Measurements from ENCODE around the gene U2AF2.

The U2AF2 gene

GRCh38 chr19:55637534-55637933 is 17.3 kb upstream of the U2AF2 start:
- no peak overlapping the region; a peak in 1 of 22 replicates for H3K27ac ChIP-seq
- H3K9ac ChIP-seq, result peak overlapping the region in 4 of 11 experiments; percentile 9 to 97 (median 94); a peak in 4 of 22 replicates
- peaks cover 55 to 80% (median 67%) of the 10 kb centered on the region in 10 experiments for H3K4me1 ChIP-seq
- peak overlapping the region in 9 of 11 experiments; percentile 8 to 100 (median 97); a peak in 13 of 22 replicates for H3K4me2 ChIP-seq
- no peaks in the 10 kb centered on the region for H3K27me3 ChIP-seq
- TF ChIP-seq Cebpa-rat (IDR thresholded peaks at IDR 0.05), result no peak
- no peak overlapping the region for H3K4me3 ChIP-seq
- H3K9me3 ChIP-seq (replicated peaks in 1 of 11), result no peaks in the 10 kb centered on the region
- peaks cover 0 to 6% (median 0%) of the 10 kb centered on the region in 11 experiments; a peak in 3 of 22 replicates for H4K20me1 ChIP-seq
- H3K36me3 ChIP-seq, result peaks cover 5 to 13% (median 8%) of the 10 kb centered on the region in 11 experiments; a peak in 11 of 22 replicates

GRCh38 chr19:55638864-55639359 is 15.9 kb upstream of the U2AF2 start:
- Histone ChIP-seq H3K27ac (peak overlapping the region in 5 of 11 experiments; percentile 32 to 90 (median 86); a peak in 3 of 22 replicates), H3K4me3 (0 out of 20 replicates have a peak overlapping the region, but pooled peaks of 1 of the 10 experiments have one; percentile 8)

GRCh38 chr19:55640043-55640576 is 14.7 kb upstream of the U2AF2 start:
- Histone ChIP-seq H3K9ac (peak overlapping the region; percentile 83 to 97 (median 89)), H3K36me3 (peaks cover 12 to 22% (median 16%) of the 10 kb centered on the region in 11 experiments), H3K9me3 (replicated peaks in 1 of 11) (no peaks in the 10 kb centered on the region), H3K4me2 (peak overlapping the region; percentile 95 to 100 (median 100)), H3K4me3 (peak overlapping the region; percentile 78 to 91 (median 87)), H3K27ac (peak overlapping the region; percentile 60 to 92 (median 86); a peak in 21 of 22 replicates), H3K4me1 (peaks cover 60 to 78% (median 69%) of the 10 kb centered on the region in 10 experiments), H3K27me3 (no peaks in the 10 kb centered on the region), H4K20me1 (peaks cover 0 to 21% (median 10%) of the 10 kb centered on the region in 11 experiments; a peak in 12 of 22 replicates)
- no peak for TF ChIP-seq Cebpa-rat (IDR thresholded peaks at IDR 0.05)

More at GRCh38 chr19:55638864-55639359, 15.9 kb upstream of the U2AF2 start:
- peak overlapping the region; percentile 95 to 100 (median 100); a peak in 21 of 22 replicates for H3K4me2 ChIP-seq
- H3K9me3 ChIP-seq (replicated peaks in 1 of 11), result no peaks in the 10 kb centered on the region
- TF ChIP-seq Cebpa-rat (IDR thresholded peaks at IDR 0.05), result no peak
- H3K9ac ChIP-seq, result peak overlapping the region in 3 of 11 experiments; percentile 15 to 95 (median 24); a peak in 3 of 22 replicates
- peaks cover 0 to 11% (median 0%) of the 10 kb centered on the region in 11 experiments; a peak in 3 of 22 replicates for H4K20me1 ChIP-seq
- no peaks in the 10 kb centered on the region for H3K27me3 ChIP-seq
- peaks cover 56 to 74% (median 65%) of the 10 kb centered on the region in 10 experiments for H3K4me1 ChIP-seq
- peaks cover 5 to 13% (median 8%) of the 10 kb centered on the region in 11 experiments; a peak in 11 of 22 replicates for H3K36me3 ChIP-seq

- Histone ChIP-seq H3K9me3 (replicated peaks in 1 of 11) (no peaks in the 10 kb centered on the region), H3K4me1 (peaks cover 60 to 79% (median 73%) of the 10 kb centered on the region in 10 experiments), H3K4me2 (peak within 1 kb of the TSS; percentile 95 to 100 (median 100)), H4K20me1 (peaks cover 0 to 28% (median 15%) of the 10 kb centered on the region in 11 experiments; a peak in 12 of 22 replicates), H3K36me3 (peaks cover 18 to 29% (median 23%) of the 10 kb centered on the region in 11 experiments), H3K4me3 (peak within 1 kb of the TSS; percentile 78 to 91 (median 87)), H3K9ac (peak within 1 kb of the TSS; percentile 83 to 97 (median 89)), H3K27ac (peak within 1 kb of the TSS; percentile 60 to 92 (median 86)), H3K27me3 (no peaks in the 10 kb centered on the region)
- TF ChIP-seq Cebpa-rat (IDR thresholded peaks at IDR 0.05), result no peak
Measured at GRCh38 chr19:55640577-55641425, 14.0 kb upstream of the U2AF2 start, which contains the start of gene ZNF580. Gene ZNF580, plus strand, starts transcription at chr19:55641002. Its CDS starts 1,507 bp downstream, at chr19:55642509.

- peak overlapping the region; percentile 78 to 91 (median 87) for H3K4me3 ChIP-seq
- H3K9me3 ChIP-seq (replicated peaks in 1 of 11), result no peaks in the 10 kb centered on the region
- H3K4me1 ChIP-seq, result peaks cover 60 to 79% (median 72%) of the 10 kb centered on the region in 10 experiments
- peak overlapping the region; percentile 83 to 97 (median 89) for H3K9ac ChIP-seq
- peaks cover 22 to 36% (median 28%) of the 10 kb centered on the region in 11 experiments for H3K36me3 ChIP-seq
- peak overlapping the region; percentile 60 to 92 (median 86) for H3K27ac ChIP-seq
- TF ChIP-seq Cebpa-rat (IDR thresholded peaks at IDR 0.05), result no peak
- no peaks in the 10 kb centered on the region for H3K27me3 ChIP-seq
- peaks cover 0 to 35% (median 16%) of the 10 kb centered on the region in 11 experiments; a peak in 14 of 22 replicates for H4K20me1 ChIP-seq
- peak overlapping the region; percentile 95 to 100 (median 100) for H3K4me2 ChIP-seq
Measured at GRCh38 chr19:55641426-55642152, 13.2 kb upstream of the U2AF2 start.

- Histone ChIP-seq H3K9ac (peak overlapping the region; percentile 83 to 97 (median 89)), H3K27me3 (no peaks in the 10 kb centered on the region), H3K9me3 (replicated peaks in 1 of 11) (no peaks in the 10 kb centered on the region), H4K20me1 (peaks cover 0 to 43% (median 21%) of the 10 kb centered on the region in 11 experiments; a peak in 16 of 22 replicates), H3K4me1 (peaks cover 62 to 79% (median 72%) of the 10 kb centered on the region in 10 experiments), H3K4me3 (peak overlapping the region; percentile 78 to 91 (median 87)), H3K36me3 (peaks cover 22 to 42% (median 30%) of the 10 kb centered on the region in 11 experiments), H3K4me2 (peak overlapping the region; percentile 95 to 100 (median 100)), H3K27ac (peak overlapping the region; percentile 50 to 92 (median 86); a peak in 20 of 22 replicates)
- no peak for TF ChIP-seq Cebpa-rat (IDR thresholded peaks at IDR 0.05)
Measured at GRCh38 chr19:55642153-55643002, 12.5 kb upstream of the U2AF2 start.

Measured in BLaER1 treated with 17β-estradiol and CSF1 and Interleukin-3, amounts not matched to agents 10 nM and 100 nM (cell line).